PC-3 (cell line): Measurements from ENCODE around the gene WDR81. TPM values are rescaled to one million over a fixed set of nuclear protein-coding genes. Genes with fewer than 3 reads are reported as not detected.
A peak's percentile ranks its signal among the peaks of the same experiment; 100 is the strongest.

Experiments
- ATAC-seq: fragments of 200-7000 bp; cut with Tn5 transposase; 2 replicates; pipeline ENCODE4 v1.9.1; 2020; ENCODE audit warnings: mild to moderate bottlenecking, moderate library complexity
- BruUV-seq: library from RNA; stranded (reverse); fragments of 400-500 nt; replicated peaks from 2 replicates; lab custom pipeline; 2021; lab: Mats Ljungman, UMichigan
- CTCF ChIA-PET: fragments of 300-600 bp; sonication (Branson Sonifier 250); formaldehyde crosslinking; loops from one replicate; lab custom pipeline; 2022; ENCODE audit warnings: antibody characterized with exemption; lab: Charles Lee
- POLR2A ChIA-PET: fragments of 300-600 bp; sonication (Branson Sonifier 250); formaldehyde crosslinking; loops from one replicate; lab custom pipeline; 2022; ENCODE audit warnings: antibody characterized with exemption; ENCODE audit not compliant: unreplicated experiment; lab: Charles Lee
- DNase-seq: peaks from one replicate; pipeline ENCODE4 v3.0.0-alpha.2; 2015
- H2AFZ ChIP-seq: fragments of 300-600 bp; sonication (generic); 2 replicates; pipeline ENCODE4 v1.6.0; 2016; ENCODE audit warnings: antibody characterized with exemption, low read length
- H3F3A ChIP-seq: fragments of 300-600 bp; sonication (generic); one replicate; pipeline ENCODE4 v1.6.0; 2017; ENCODE audit warnings: antibody characterized with exemption, low read length, control low read depth, mild to moderate bottlenecking; ENCODE audit not compliant: unreplicated experiment
- H3K27ac ChIP-seq: fragments of 300-600 bp; sonication (generic); 2 replicates; pipeline ENCODE4 v1.5.1; 2016; ENCODE audit warnings: mild to moderate bottlenecking, low read length
- H3K27me3 ChIP-seq: fragments of 300-600 bp; sonication (generic); 2 replicates; pipeline ENCODE4 v1.6.1; 2016; ENCODE audit warnings: low read length, mixed read lengths
- H3K36me3 ChIP-seq: fragments of 300-600 bp; sonication (generic); 2 replicates; pipeline ENCODE4 v1.6.1; 2016; ENCODE audit warnings: low read depth, mixed run types, low read length, mixed read lengths
- H3K4me1 ChIP-seq: fragments of 300-600 bp; sonication (generic); 2 replicates; pipeline ENCODE4 v1.5.1; 2016; ENCODE audit warnings: low read length; ENCODE audit not compliant: insufficient read depth
- H3K4me2 ChIP-seq: fragments of 300-600 bp; sonication (generic); 2 replicates; pipeline ENCODE4 v1.6.0; 2016; ENCODE audit warnings: low read length
- H3K4me3 ChIP-seq: fragments of 300-600 bp; sonication (generic); 2 replicates; pipeline ENCODE4 v1.5.1; 2016; ENCODE audit warnings: mild to moderate bottlenecking, low read length, mixed read lengths
- H3K79me2 ChIP-seq: fragments of 300-600 bp; sonication (generic); 2 replicates; pipeline ENCODE4 v1.6.1; 2017; ENCODE audit warnings: low read length, mixed read lengths
- H3K9ac ChIP-seq: fragments of 300-600 bp; sonication (generic); 2 replicates; pipeline ENCODE4 v1.6.0; 2016; ENCODE audit warnings: mild to moderate bottlenecking, low read length
- H3K9me2 ChIP-seq: fragments of 300-600 bp; sonication (generic); replicated peaks from 2 replicates; pipeline ENCODE4 v1.6.1; 2016; ENCODE audit warnings: mixed run types, low read length, mixed read lengths
- H3K9me3 ChIP-seq: fragments of 300-600 bp; sonication (generic); 2 replicates; pipeline ENCODE4 v1.6.1; 2016; ENCODE audit warnings: low read length, mixed read lengths
- H4K20me1 ChIP-seq: fragments of 300-600 bp; sonication (generic); 2 replicates; pipeline ENCODE4 v1.6.1; 2016; ENCODE audit warnings: low read length, mixed read lengths
- EZH2 ChIP-seq: fragments of 300-600 bp; sonication (generic); IDR thresholded peaks from one replicate; pipeline ENCODE4 v1.6.1; 2017; ENCODE audit warnings: antibody characterized with exemption, mild to moderate bottlenecking, low read length; ENCODE audit not compliant: unreplicated experiment
- EZH2phosphoT487 ChIP-seq: fragments of 300-600 bp; sonication (generic); IDR thresholded peaks from 2 replicates; pipeline ENCODE4 v1.6.1; 2018; ENCODE audit warnings: mild to moderate bottlenecking, antibody characterized with exemption, low read length, borderline replicate concordance
- intact Hi-C: fragments of 100-400 bp; cut with micrococcal nuclease; formaldehyde crosslinking; loops from 2 replicates; pipeline ENCODE4 v1.9.0; 2023
- total RNA-seq: library from RNA; depleted of rRNA; stranded (reverse); fragments of >200 nt; gene quantifications from 2 replicates; pipeline ENCODE4 v1.2.3, GENCODE V29; 2014
- TF ChIP-seq, protein P1 (sequence below): fragments of 300-600 bp; sonication (generic); conservative IDR thresholded peaks from 2 replicates; pipeline ENCODE4 v1.5.1; 2017; ENCODE audit warnings: antibody characterized with exemption, low read depth, mild to moderate bottlenecking, low read length

Gene WDR81
- total RNA-seq, 1 experiment from 2014 or later: 14.6 TPM

- Histone ChIP-seq H2AFZ (no peak overlapping the region), H3K9ac (no peak overlapping the region), H3K27me3 (no peaks in the 10 kb centered on the region), H4K20me1 (no peaks in the 10 kb centered on the region), H3K36me3 (no peaks in the 10 kb centered on the region; the same call in 1 of the 2 replicates), H3F3A (no peaks in the 10 kb centered on the region), H3K4me1 (peaks cover 18% of the 10 kb centered on the region), H3K4me2 (no peak overlapping the region), H3K9me2 (no peaks in the 10 kb centered on the region), H3K79me2 (no peaks in the 10 kb centered on the region), H3K4me3 (no peak overlapping the region), H3K9me3 (no peaks in the 10 kb centered on the region), H3K27ac (no peak overlapping the region)
- BruUV-seq: no TSS peak
- ChIA-PET POLR2A (no interaction called here), CTCF (no interaction called here)
- no peak for TF ChIP-seq EZH2
- TF ChIP-seq, protein P1, sequence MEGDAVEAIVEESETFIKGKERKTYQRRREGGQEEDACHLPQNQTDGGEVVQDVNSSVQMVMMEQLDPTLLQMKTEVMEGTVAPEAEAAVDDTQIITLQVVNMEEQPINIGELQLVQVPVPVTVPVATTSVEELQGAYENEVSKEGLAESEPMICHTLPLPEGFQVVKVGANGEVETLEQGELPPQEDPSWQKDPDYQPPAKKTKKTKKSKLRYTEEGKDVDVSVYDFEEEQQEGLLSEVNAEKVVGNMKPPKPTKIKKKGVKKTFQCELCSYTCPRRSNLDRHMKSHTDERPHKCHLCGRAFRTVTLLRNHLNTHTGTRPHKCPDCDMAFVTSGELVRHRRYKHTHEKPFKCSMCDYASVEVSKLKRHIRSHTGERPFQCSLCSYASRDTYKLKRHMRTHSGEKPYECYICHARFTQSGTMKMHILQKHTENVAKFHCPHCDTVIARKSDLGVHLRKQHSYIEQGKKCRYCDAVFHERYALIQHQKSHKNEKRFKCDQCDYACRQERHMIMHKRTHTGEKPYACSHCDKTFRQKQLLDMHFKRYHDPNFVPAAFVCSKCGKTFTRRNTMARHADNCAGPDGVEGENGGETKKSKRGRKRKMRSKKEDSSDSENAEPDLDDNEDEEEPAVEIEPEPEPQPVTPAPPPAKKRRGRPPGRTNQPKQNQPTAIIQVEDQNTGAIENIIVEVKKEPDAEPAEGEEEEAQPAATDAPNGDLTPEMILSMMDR: no peak
- no peak for TF ChIP-seq EZH2phosphoT487
- ATAC-seq: no peak
- intact Hi-C loops: no loop called here
- no peak for DNase-seq
Observed at GRCh38 chr17:1782171-1782567, 57.7 kb downstream of the WDR81 start.

DNA sequence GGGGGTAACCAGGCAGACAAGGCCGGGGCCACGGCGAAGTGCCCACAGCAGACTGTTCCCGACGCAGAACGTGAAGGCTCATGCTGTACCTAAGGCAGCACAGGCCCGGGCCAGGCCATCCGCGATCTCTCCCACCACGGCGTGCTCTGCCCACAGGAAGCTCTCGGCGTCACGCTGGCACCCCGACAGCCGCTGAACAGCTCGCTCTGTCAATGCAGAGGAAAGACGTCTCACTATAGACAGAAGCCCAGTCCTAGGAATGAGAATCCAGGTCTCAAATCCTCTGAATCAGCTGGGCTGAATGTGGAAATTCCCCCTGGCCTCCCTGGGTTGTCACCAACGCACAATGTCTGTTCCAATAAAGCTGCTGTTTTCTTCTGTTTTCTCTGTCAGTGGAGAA is 58.8 kb downstream of the WDR81 start:
- intact Hi-C loops: no loop called here
- Histone ChIP-seq H3F3A (no peaks in the 10 kb centered on the region), H4K20me1 (no peaks in the 10 kb centered on the region), H3K27ac (no peak overlapping the region), H3K9me2 (no peaks in the 10 kb centered on the region), H3K79me2 (no peaks in the 10 kb centered on the region), H3K4me3 (no peak overlapping the region), H3K9ac (no peak overlapping the region), H3K9me3 (no peaks in the 10 kb centered on the region), H3K27me3 (no peaks in the 10 kb centered on the region), H3K36me3 (no peaks in the 10 kb centered on the region; the same call in 1 of the 2 replicates), H2AFZ (no peak overlapping the region), H3K4me1 (peaks cover 26% of the 10 kb centered on the region), H3K4me2 (no peak overlapping the region)
- ATAC-seq: no peak
- no peak for DNase-seq
- POLR2A ChIA-PET: no interaction called here
- no TSS peak for BruUV-seq
- CTCF ChIA-PET: interaction anchor here (0.5 to 1.3 kb wide), 3 partner anchors 55 to 66 kb away, joined by 5 to 7 read pairs (median 5); no protein-coding TSS in a partner anchor
- TF ChIP-seq, protein P1: no peak
- TF ChIP-seq EZH2phosphoT487 (no peak), EZH2 (no peak)

- no peak overlapping the region for H3K9ac ChIP-seq
- intact Hi-C loops: loop anchor here (2.0 kb wide), 1 partner anchor 63 kb away; no protein-coding TSS in a partner anchor
- H3F3A ChIP-seq: no peaks in the 10 kb centered on the region
- ChIA-PET CTCF (interaction anchor here (0.5 to 1.3 kb wide), 3 partner anchors 55 to 67 kb away, joined by 5 to 7 read pairs (median 5); no protein-coding TSS in a partner anchor), POLR2A (no interaction called here)
- H3K36me3 ChIP-seq: no peaks in the 10 kb centered on the region; the same call in 1 of the 2 replicates
- H3K4me2 ChIP-seq: no peak overlapping the region
- H3K79me2 ChIP-seq: no peaks in the 10 kb centered on the region
- H3K9me3 ChIP-seq: no peaks in the 10 kb centered on the region
- H2AFZ ChIP-seq: no peak overlapping the region
- peaks cover 26% of the 10 kb centered on the region for H3K4me1 ChIP-seq
- DNase-seq: peak; percentile 30
- no peak for TF ChIP-seq EZH2phosphoT487
- no peak for TF ChIP-seq EZH2
- TF ChIP-seq, protein P1: peak; percentile 62
- no peak for ATAC-seq
- H3K27ac ChIP-seq: no peak overlapping the region
- H4K20me1 ChIP-seq: no peaks in the 10 kb centered on the region
- BruUV-seq: no TSS peak
- no peaks in the 10 kb centered on the region for H3K27me3 ChIP-seq
- no peak overlapping the region for H3K4me3 ChIP-seq
- H3K9me2 ChIP-seq: no peaks in the 10 kb centered on the region
Observed at GRCh38 chr17:1783834-1784611, 59.5 kb downstream of the WDR81 start.
